Upper lobe of left lung (tissue), 6 donors: ENCODE results near the gene NLRP9. TPM values are rescaled to one million over a fixed set of nuclear protein-coding genes. Genes with fewer than 3 reads are reported as not detected.

ENCODE experiments used
- ATAC-seq, 2 donors: fragments of 200-7000 bp; cut with Tn5 transposase; one replicate each; pipeline ENCODE4 v1.9.1; 2022; ENCODE audit warnings: mild to moderate bottlenecking in 2 of 2, moderate library complexity in 2 of 2; ENCODE audit not compliant: low FRiP score in 2 of 2
- DNase-seq, 2 donors: peaks; one replicate each; pipeline ENCODE4 v3.0.0-alpha.2; 2019 to 2020
- H3K27ac ChIP-seq, 4 donors: fragments of 200-600 bp; sonication (generic); one replicate each; pipeline ENCODE4 v1.5.1; 2016 to 2019
- H3K27me3 ChIP-seq, 4 donors: fragments of 200-600 bp; sonication (generic); one replicate each; pipeline ENCODE4 v1.5.1; 2017 to 2019
- H3K36me3 ChIP-seq, 4 donors: fragments of 200-600 bp; sonication (generic); one replicate each; pipeline ENCODE4 v1.5.1; 2016 to 2019
- H3K4me1 ChIP-seq, 4 donors: fragments of 200-600 bp; sonication (generic); one replicate each; pipeline ENCODE4 v1.5.1; 2018 to 2019
- H3K4me3 ChIP-seq, 4 donors: fragments of 200-600 bp; sonication (generic); one replicate each; pipeline ENCODE4 v1.5.1; 2017 to 2019; ENCODE audit warnings: mild to moderate bottlenecking in 2 of 4, moderate library complexity in 1 of 4
- H3K9me3 ChIP-seq, 4 donors: fragments of 200-600 bp; sonication (generic); one replicate each; pipeline ENCODE4 v1.5.1; 2018 to 2019
- POLR2AphosphoS5 ChIP-seq, 2 donors: sonication (generic); formaldehyde crosslinking; IDR thresholded peaks; one replicate each; pipeline ENCODE4 v1.5.1; 2017; ENCODE audit warnings: antibody characterized with exemption in 2 of 2
- WGBS, 2 donors: methylation state at CpG; one replicate each; pipeline ENCODE4 v1.1.5; 2017 to 2018; 5-methylcytosine and 5-hydroxymethylcytosine counted together
- small RNA-seq, 4 donors: library from RNA; depleted of rRNA; stranded (forward); fragments of <200 nt; gene quantifications; one replicate each; pipeline ENCODE3, GENCODE V24; 2016
- total RNA-seq, 6 donors: library from RNA; depleted of rRNA in 4 of 6; stranded (reverse); fragments of >200 nt in 4 of 6; gene quantifications; one replicate each; pipeline versions ENCODE4 v1.1.0 to v1.2.1, GENCODE V29; 2016 to 2021
- TF ChIP-seq, protein P1 (sequence below), 6 experiments: fragments of 450-650 bp in 4 of 6; fragments of 200-600 bp in 2 of 6; sonication (generic) in 2 of 6; IDR thresholded peaks; one replicate each; pipeline ENCODE4 v1.5.1; 2016 to 2019; ENCODE audit warnings: antibody characterized with exemption in 6 of 6
- donor health status: DM: no; HTN: no; CAD: no; lungs with moderate emphysema.
- donor health status: DM: no; HTN: yes; CAD: no; lungs with severe emphysema.

The NLRP9 gene
- total RNA-seq, 6 donors from 2014 or later = not detected

DNA sequence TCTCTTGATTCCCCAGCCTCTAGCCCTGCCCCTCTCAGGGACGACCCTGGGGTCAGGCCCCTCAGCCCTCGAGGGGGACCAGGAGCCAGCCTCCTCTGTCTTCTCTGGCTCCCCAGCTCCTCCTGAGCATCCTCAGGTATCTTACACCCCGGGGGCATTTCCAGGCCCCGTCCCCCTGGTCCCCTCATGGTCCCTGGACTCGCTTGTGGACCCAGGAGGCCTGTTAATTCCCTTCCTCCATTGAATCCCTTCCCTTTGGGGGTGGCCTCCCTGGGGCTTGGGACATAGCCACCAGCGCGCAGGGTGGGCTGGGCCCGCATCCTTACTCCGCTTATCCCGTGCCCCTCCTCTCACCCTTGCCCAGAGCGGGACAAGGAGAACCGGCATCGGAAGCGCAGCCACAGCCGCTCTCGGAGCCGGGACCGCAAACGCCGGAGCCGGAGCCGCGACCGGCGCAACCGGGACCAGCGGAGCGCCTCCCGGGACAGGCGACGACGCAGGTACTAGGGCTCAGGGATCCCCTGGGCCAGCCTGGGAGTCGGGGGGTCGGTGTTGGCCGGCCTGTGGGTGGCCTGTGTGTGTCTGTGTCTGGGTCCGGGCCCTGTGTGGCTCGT lies 79.2 kb downstream of the NLRP9 start:
- WGBS, 2 donors = 90 to 94% methylated on average over 34 to 35 of the region's 37 CpGs
- ATAC-seq (no peak), DNase-seq (peak in 1 of 2 donors; percentile 82)
- no peaks in the 10 kb centered on the region for H3K9me3 ChIP-seq
- H3K4me3 ChIP-seq = no peak overlapping the region
- H3K27ac ChIP-seq = no peak overlapping the region
- TF ChIP-seq POLR2AphosphoS5 (IDR thresholded peaks at IDR 0.05) = no peak
- TF ChIP-seq, protein P1, sequence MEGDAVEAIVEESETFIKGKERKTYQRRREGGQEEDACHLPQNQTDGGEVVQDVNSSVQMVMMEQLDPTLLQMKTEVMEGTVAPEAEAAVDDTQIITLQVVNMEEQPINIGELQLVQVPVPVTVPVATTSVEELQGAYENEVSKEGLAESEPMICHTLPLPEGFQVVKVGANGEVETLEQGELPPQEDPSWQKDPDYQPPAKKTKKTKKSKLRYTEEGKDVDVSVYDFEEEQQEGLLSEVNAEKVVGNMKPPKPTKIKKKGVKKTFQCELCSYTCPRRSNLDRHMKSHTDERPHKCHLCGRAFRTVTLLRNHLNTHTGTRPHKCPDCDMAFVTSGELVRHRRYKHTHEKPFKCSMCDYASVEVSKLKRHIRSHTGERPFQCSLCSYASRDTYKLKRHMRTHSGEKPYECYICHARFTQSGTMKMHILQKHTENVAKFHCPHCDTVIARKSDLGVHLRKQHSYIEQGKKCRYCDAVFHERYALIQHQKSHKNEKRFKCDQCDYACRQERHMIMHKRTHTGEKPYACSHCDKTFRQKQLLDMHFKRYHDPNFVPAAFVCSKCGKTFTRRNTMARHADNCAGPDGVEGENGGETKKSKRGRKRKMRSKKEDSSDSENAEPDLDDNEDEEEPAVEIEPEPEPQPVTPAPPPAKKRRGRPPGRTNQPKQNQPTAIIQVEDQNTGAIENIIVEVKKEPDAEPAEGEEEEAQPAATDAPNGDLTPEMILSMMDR (IDR thresholded peaks at IDR 0.05) = no peak
- H3K27me3 ChIP-seq = no peaks in the 10 kb centered on the region
- peaks cover 37 to 49% (median 45%) of the 10 kb centered on the region in 4 donors for H3K4me1 ChIP-seq
- peaks cover 30 to 52% (median 51%) of the 10 kb centered on the region in 4 donors for H3K36me3 ChIP-seq

Small RNAs within 50 kb of the gene (small RNA-seq; reads per million reads assigned to genes)
- 0 reads per million in 4 donors for gene AC010525.2

Other genes with a start within 250 kb of the NLRP9 start
- gene SSC5D, start 250.0 kb downstream of the NLRP9 start, total RNA-seq = 10 to 100 TPM in 1 of 6 donors, 1 to 10 TPM in 4, under 1 TPM in 1; 0.39 to 10.1 (median 6.7) TPM
- not detected for gene SBK2, start 201.3 kb downstream of the NLRP9 start, total RNA-seq
- gene SBK3, start 192.9 kb downstream of the NLRP9 start, total RNA-seq = 1 to 10 TPM in 1 of 6 donors, under 1 TPM in 2, not detected in 3; 0.30 to 1.6 (median 0.94) TPM
- 10 to 100 TPM in 2 of 6 donors, 1 to 10 TPM in 4; 3.5 to 19.2 (median 8.4) TPM for gene ZNF579, start 157.6 kb downstream of the NLRP9 start, total RNA-seq
- 10 to 100 TPM; 11.1 to 21.6 (median 16.3) TPM for gene FIZ1, start 138.9 kb downstream of the NLRP9 start, total RNA-seq
- 10 to 100 TPM; 19.9 to 58.7 (median 34.9) TPM for gene ZNF524, start 138.1 kb downstream of the NLRP9 start, total RNA-seq
- 10 to 100 TPM in 4 of 6 donors, 1 to 10 TPM in 2; 7.7 to 39.8 (median 20.6) TPM for gene ZNF865, start 132.8 kb downstream of the NLRP9 start, total RNA-seq
- 10 to 100 TPM in 2 of 6 donors, 1 to 10 TPM in 4; 6.8 to 14.7 (median 8.6) TPM for gene ZNF784, start 113.8 kb downstream of the NLRP9 start, total RNA-seq
- 10 to 100 TPM; 28.1 to 84.1 (median 38.0) TPM for gene ZNF580, start 97.4 kb downstream of the NLRP9 start, total RNA-seq
- 10 to 100 TPM; 15.6 to 38.8 (median 21.9) TPM for gene ZNF581, start 94.8 kb downstream of the NLRP9 start, total RNA-seq
- 10 to 100 TPM; 15.3 to 44.0 (median 17.1) TPM for gene CCDC106, start 90.2 kb downstream of the NLRP9 start, total RNA-seq
- gene U2AF2, start 83.4 kb downstream of the NLRP9 start, total RNA-seq = 100 to 1,000 TPM in 4 of 6 donors, 10 to 100 TPM in 2; 57.7 to 294 (median 157) TPM
- gene EPN1, start 63.2 kb downstream of the NLRP9 start, total RNA-seq = 100 to 1,000 TPM in 4 of 6 donors, 10 to 100 TPM in 2; 59.7 to 357 (median 126) TPM
- gene RFPL4A, start 20.7 kb upstream of the NLRP9 start, total RNA-seq = not detected
- gene RFPL4AL1, start 30.7 kb upstream of the NLRP9 start, total RNA-seq = not detected
- gene NLRP11, start 93.6 kb upstream of the NLRP9 start, total RNA-seq = not detected
- not detected for gene NLRP4, start 98.1 kb upstream of the NLRP9 start, total RNA-seq
- gene NLRP13, start 193.9 kb upstream of the NLRP9 start, total RNA-seq = not detected
- not detected for gene NLRP8, start 209.4 kb upstream of the NLRP9 start, total RNA-seq
- not detected for gene NLRP5, start 248.4 kb upstream of the NLRP9 start, total RNA-seq